Peyer's patch (tissue), 4 donors: ENCODE measurements around the gene UBASH3B. TPM values are rescaled to one million over a fixed set of nuclear protein-coding genes. Genes with fewer than 3 reads are reported as not detected.
"Not testable (repeated sequence)": the region's sequence is repeated elsewhere in the genome, so short reads cannot be mapped to it uniquely, and the experiment has no call there.

ENCODE experiments used
- DNase-seq, 3 donors: peaks; one replicate each; pipeline ENCODE4 v3.0.0-alpha.2; 2017 to 2019
- H3K27ac ChIP-seq, 4 donors: fragments of 200-600 bp; sonication (generic); one replicate each; pipeline ENCODE4 v1.5.1; 2016 to 2019
- H3K27me3 ChIP-seq, 2 donors: fragments of 200-600 bp; sonication (generic); one replicate each; pipeline ENCODE4 v1.5.1; 2019
- H3K36me3 ChIP-seq, 3 donors: fragments of 200-600 bp; sonication (generic); one replicate each; pipeline ENCODE4 v1.5.1; 2016 to 2019
- H3K4me1 ChIP-seq, 4 donors: fragments of 200-600 bp; sonication (generic); one replicate each; pipeline ENCODE4 v1.5.1; 2016 to 2019
- H3K4me3 ChIP-seq, 4 donors: fragments of 200-600 bp; sonication (generic); 1 replicate in 3 of 4; 2 replicates in 1 of 4; pipeline ENCODE4 v1.5.1; 2016 to 2019; ENCODE audit warnings: mild to moderate bottlenecking in 1 of 4
- H3K9me3 ChIP-seq, 4 donors: fragments of 200-600 bp; sonication (generic); one replicate each; pipeline ENCODE4 v1.5.1; 2016 to 2019; ENCODE audit warnings: mild to moderate bottlenecking in 1 of 4
- CTCF ChIP-seq, 6 experiments: fragments of 450-650 bp in 4 of 6; fragments of 200-600 bp in 2 of 6; sonication (generic) in 1 of 6; IDR thresholded peaks; one replicate each; pipeline ENCODE4 v1.5.1; 2017 to 2019; ENCODE audit warnings: antibody characterized with exemption in 6 of 6, mild to moderate bottlenecking in 3 of 6, moderate library complexity in 1 of 6
- POLR2A ChIP-seq, 2 donors: fragments of 450-650 bp; IDR thresholded peaks; one replicate each; pipeline ENCODE4 v1.5.1; 2017; ENCODE audit warnings: antibody characterized with exemption in 2 of 2, mild to moderate bottlenecking in 2 of 2, moderate library complexity in 2 of 2
- total RNA-seq, 4 donors: library from RNA; depleted of rRNA; stranded (reverse); fragments of >200 nt; gene quantifications; one replicate each; pipeline ENCODE4 v1.1.0, GENCODE V29; 2016

The UBASH3B gene
- 10 to 100 TPM in 1 of 4 donors, 1 to 10 TPM in 3; 2.3 to 14.9 (median 5.2) TPM for total RNA-seq

GRCh38 chr11:122655527-122656072 is at the start of gene UBASH3B:
UBASH3B (plus strand) TSS chr11:122655722; CDS start chr11:122656050, 328 bp downstream.
- Histone ChIP-seq H3K36me3 (no peaks in the 10 kb centered on the region), H3K27ac (peak within 1 kb of the TSS; percentile 75 to 96 (median 88)), H3K4me3 (peak within 1 kb of the TSS; percentile 74 to 99 (median 82)), H3K9me3 (no peaks in the 10 kb centered on the region), H3K4me1 (peaks cover 0 to 13% (median 4%) of the 10 kb centered on the region in 4 donors), H3K27me3 (no peaks in the 10 kb centered on the region)
- peak in 1 of 2 donors; percentile 36 for TF ChIP-seq POLR2A (IDR thresholded peaks at IDR 0.05)
- peak in 1 of 6 experiments; percentile 13 for TF ChIP-seq CTCF (IDR thresholded peaks at IDR 0.05)
- peak; percentile 78 to 90 (median 82) for DNase-seq

GRCh38 chr11:122607162-122607561 is 48.4 kb upstream of the UBASH3B start:
- not testable (repeated sequence) for H3K4me3 ChIP-seq, H3K36me3 ChIP-seq, H3K4me1 ChIP-seq, DNase-seq, H3K27me3 ChIP-seq, H3K9me3 ChIP-seq, H3K27ac ChIP-seq

- H3K9me3 ChIP-seq = no peaks in the 10 kb centered on the region
- H3K27me3 ChIP-seq = no peaks in the 10 kb centered on the region
- TF ChIP-seq POLR2A (IDR thresholded peaks at IDR 0.05) (no peak), CTCF (IDR thresholded peaks at IDR 0.05) (no peak)
- no peak overlapping the region for H3K4me3 ChIP-seq
- no peaks in the 10 kb centered on the region for H3K4me1 ChIP-seq
- no peaks in the 10 kb centered on the region for H3K36me3 ChIP-seq
- no peak overlapping the region for H3K27ac ChIP-seq
- no peak for DNase-seq
These were observed 43.2 kb upstream of the UBASH3B start for GRCh38 chr11:122612123-122612824.

- no peak overlapping the region for H3K4me3 ChIP-seq
- no peak for DNase-seq
- H3K36me3 ChIP-seq = no peaks in the 10 kb centered on the region
- no peak overlapping the region for H3K27ac ChIP-seq
- no peaks in the 10 kb centered on the region for H3K27me3 ChIP-seq
- TF ChIP-seq CTCF (IDR thresholded peaks at IDR 0.05) = no peak
- no peaks in the 10 kb centered on the region for H3K9me3 ChIP-seq
- H3K4me1 ChIP-seq = no peaks in the 10 kb centered on the region
These were observed 38.8 kb upstream of the UBASH3B start for GRCh38 chr11:122616718-122617117.

GRCh38 chr11:122617297-122617696 is 38.2 kb upstream of the UBASH3B start:
- Histone ChIP-seq H3K9me3 (no peaks in the 10 kb centered on the region), H3K36me3 (no peaks in the 10 kb centered on the region), H3K4me1 (no peaks in the 10 kb centered on the region), H3K4me3 (no peak overlapping the region), H3K27me3 (no peaks in the 10 kb centered on the region), H3K27ac (no peak overlapping the region)
- DNase-seq = no peak
- TF ChIP-seq CTCF (IDR thresholded peaks at IDR 0.05) (no peak), POLR2A (IDR thresholded peaks at IDR 0.05) (no peak)

GRCh38 chr11:122617926-122618325 is 37.6 kb upstream of the UBASH3B start:
- no peaks in the 10 kb centered on the region for H3K36me3 ChIP-seq
- DNase-seq = no peak
- H3K4me3 ChIP-seq = no peak overlapping the region
- H3K27ac ChIP-seq = no peak overlapping the region
- no peak for TF ChIP-seq CTCF (IDR thresholded peaks at IDR 0.05)
- H3K4me1 ChIP-seq = no peaks in the 10 kb centered on the region
- H3K27me3 ChIP-seq = no peaks in the 10 kb centered on the region
- H3K9me3 ChIP-seq = no peaks in the 10 kb centered on the region
